Astrocyte (in vitro differentiated cells and primary cell): ENCODE results near the gene CD4.

Experiments used
- EZH2 ChIP-seq: IDR thresholded peaks from 2 replicates; pipeline ENCODE4 v1.6.1; 2012; ENCODE audit warnings: mild to moderate bottlenecking, low read length, inconsistent platforms; ENCODE audit not compliant: insufficient read depth
- TF ChIP-seq, protein P1 (sequence below): IDR thresholded peaks from 2 replicates; pipeline ENCODE4 v1.5.1; 2011; ENCODE audit warnings: low read depth, mild to moderate bottlenecking, inconsistent platforms, low read length, moderate library complexity; ENCODE audit not compliant: insufficient read depth

- TF ChIP-seq, protein P1, sequence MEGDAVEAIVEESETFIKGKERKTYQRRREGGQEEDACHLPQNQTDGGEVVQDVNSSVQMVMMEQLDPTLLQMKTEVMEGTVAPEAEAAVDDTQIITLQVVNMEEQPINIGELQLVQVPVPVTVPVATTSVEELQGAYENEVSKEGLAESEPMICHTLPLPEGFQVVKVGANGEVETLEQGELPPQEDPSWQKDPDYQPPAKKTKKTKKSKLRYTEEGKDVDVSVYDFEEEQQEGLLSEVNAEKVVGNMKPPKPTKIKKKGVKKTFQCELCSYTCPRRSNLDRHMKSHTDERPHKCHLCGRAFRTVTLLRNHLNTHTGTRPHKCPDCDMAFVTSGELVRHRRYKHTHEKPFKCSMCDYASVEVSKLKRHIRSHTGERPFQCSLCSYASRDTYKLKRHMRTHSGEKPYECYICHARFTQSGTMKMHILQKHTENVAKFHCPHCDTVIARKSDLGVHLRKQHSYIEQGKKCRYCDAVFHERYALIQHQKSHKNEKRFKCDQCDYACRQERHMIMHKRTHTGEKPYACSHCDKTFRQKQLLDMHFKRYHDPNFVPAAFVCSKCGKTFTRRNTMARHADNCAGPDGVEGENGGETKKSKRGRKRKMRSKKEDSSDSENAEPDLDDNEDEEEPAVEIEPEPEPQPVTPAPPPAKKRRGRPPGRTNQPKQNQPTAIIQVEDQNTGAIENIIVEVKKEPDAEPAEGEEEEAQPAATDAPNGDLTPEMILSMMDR, result no peak
- TF ChIP-seq EZH2, result no peak
Observed at GRCh38 chr12:6742834-6743233, 46.5 kb upstream of the CD4 start.
